AG09319 (cell line): ENCODE results near the gene COL19A1.
"Not testable (repeated sequence)": the region's sequence is repeated elsewhere in the genome, so short reads cannot be mapped to it uniquely, and the experiment has no call there.

Experiments
- DNase-seq: peaks from one replicate; pipeline ENCODE4 v3.0.0-alpha.2; 2010; ENCODE audit warnings: low read depth; ENCODE audit errors: extremely low read depth
- TF ChIP-seq, protein P1 (sequence below): IDR thresholded peaks from 2 replicates; pipeline ENCODE4 v1.5.1; 2011; ENCODE audit warnings: low read depth, mild to moderate bottlenecking, inconsistent platforms, low read length, moderate library complexity

The COL19A1 gene

DNA sequence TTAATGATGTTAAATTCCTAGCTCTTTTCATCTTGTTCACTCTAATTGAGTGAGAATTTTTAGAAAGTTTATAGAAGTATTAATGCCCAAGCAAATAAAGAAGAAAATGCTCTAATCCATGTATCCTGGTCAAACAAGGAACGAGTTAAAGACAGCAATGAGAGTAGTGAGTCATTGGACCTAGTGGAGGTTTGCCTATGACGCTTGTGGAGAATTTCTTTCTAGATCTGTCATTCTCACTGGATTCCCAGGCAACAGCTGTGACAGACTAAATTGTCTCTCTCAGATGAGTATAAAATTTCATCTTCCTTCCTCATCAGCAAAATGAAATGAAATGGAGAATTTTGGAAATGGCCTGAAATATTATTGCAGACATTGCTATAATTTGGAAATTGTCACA is 127.9 kb downstream of the COL19A1 start:
- TF ChIP-seq, protein P1, sequence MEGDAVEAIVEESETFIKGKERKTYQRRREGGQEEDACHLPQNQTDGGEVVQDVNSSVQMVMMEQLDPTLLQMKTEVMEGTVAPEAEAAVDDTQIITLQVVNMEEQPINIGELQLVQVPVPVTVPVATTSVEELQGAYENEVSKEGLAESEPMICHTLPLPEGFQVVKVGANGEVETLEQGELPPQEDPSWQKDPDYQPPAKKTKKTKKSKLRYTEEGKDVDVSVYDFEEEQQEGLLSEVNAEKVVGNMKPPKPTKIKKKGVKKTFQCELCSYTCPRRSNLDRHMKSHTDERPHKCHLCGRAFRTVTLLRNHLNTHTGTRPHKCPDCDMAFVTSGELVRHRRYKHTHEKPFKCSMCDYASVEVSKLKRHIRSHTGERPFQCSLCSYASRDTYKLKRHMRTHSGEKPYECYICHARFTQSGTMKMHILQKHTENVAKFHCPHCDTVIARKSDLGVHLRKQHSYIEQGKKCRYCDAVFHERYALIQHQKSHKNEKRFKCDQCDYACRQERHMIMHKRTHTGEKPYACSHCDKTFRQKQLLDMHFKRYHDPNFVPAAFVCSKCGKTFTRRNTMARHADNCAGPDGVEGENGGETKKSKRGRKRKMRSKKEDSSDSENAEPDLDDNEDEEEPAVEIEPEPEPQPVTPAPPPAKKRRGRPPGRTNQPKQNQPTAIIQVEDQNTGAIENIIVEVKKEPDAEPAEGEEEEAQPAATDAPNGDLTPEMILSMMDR: no peak
- no peak for DNase-seq

DNA sequence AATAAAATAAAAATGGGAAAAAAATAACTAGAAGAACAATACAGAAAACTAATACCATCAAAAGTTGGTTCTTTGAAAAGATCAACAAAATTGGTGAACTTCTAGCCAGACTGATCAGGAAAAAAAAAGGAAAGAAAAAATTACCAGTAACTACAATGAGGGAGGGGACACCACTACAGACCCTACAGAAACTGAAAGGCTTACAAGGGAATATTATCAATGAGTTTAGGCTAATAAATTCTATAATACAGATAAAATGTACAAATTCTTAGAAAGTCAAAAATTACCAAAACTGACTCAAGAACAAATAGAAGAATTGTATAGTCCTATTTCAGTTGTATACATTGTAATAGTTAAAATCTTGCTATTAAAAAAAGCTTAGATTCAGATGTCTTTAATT is 141.8 kb downstream of the COL19A1 start:
- TF ChIP-seq, protein P1: no peak
- no peak for DNase-seq

DNA sequence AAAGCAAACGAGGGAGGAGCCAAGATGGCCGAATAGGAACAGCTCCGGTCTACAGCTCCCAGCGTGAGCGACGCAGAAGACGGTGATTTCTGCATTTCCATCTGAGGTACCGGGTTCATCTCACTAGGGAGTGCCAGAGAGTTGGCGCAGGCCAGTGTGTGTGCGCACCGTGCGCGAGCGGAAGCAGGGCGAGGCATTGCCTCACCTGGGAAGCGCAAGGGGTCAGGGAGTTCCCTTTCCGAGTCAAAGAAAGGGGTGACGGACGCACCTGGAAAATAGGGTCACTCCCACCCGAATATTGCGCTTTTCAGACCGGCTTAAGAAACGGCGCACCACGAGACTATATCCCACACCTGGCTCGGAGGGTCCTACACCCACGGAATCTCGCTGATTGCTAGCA is 144.0 kb downstream of the COL19A1 start:
- not testable (repeated sequence) for DNase-seq

DNA sequence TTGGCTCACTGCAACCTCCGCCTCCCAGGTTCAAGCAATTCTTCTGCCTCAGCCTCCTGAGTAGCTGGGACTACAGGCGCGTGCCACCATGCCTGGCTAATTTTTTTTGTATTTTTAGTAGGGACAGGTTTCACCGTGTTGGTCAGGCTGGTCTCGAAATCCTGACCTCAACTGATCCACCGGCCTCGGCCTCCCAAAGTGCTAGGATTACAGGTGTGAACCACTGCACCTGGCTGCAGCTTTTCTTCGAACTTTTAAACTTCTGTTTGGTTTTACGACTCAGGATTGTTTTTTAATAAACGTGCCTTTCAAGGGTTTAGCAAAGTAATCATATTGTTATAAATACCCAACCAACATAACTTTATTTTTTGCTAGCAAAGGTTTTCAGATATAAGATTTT is 156.8 kb downstream of the COL19A1 start:
- DNase-seq: not testable (repeated sequence)

DNA sequence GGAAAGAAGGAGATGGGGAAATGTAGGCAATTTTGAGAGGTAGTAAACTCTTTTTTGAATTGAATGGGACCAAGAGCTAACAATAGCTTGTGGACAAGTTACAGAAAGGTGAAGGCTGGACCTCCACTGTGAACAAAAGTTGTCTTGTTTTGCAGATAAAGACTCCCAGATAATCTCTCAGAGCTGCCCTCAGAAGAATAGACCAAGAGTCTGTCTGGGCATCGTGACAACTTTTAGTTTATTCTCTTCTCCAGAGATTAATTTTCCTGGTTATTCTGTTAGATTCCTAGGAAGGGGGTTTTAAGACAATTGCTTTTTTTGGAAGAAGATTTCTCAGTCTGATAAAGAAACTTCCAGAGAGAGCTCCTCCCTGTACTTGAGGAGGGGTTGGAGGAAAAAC is 161.9 kb downstream of the COL19A1 start:
- TF ChIP-seq, protein P1: no peak
- no peak for DNase-seq

DNA sequence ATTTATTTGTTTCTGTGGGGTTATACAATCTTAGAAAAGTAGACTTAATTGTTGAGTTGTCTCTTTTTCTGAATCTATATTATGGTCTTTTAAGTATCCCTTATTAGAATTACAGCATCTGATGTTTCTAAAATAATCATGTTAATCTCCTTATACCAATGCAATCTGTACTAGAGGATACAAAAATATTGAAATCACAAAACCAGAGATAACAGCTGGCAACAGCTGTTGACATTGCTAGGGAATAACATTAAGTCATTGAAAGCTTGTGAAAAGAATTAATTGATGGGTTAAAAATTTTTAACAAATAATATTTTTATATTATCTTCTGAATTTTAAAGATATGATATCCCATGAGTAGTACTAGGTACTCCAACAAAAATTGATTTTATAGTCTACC is 162.6 kb downstream of the COL19A1 start:
- no peak for DNase-seq
- TF ChIP-seq, protein P1: no peak

DNA sequence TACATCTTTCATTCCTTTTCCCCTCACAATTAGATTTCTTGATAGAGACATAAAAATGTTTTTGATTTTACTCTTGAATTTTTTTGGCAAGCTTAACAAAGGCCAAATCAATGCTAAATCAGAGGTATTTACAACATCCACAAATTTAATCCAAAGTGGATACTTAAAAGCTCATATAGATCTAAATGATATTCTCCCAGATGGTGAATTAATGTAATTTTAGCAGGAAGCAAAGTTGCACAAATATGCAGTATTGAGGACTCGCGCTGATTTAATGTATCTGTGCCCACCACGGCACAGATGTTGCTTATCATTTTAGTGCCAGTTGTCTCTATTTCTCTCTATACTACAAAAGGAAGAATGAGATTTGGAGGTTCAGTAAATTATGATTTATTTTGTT is 167.4 kb downstream of the COL19A1 start:
- no peak for DNase-seq
- TF ChIP-seq, protein P1: no peak

DNA sequence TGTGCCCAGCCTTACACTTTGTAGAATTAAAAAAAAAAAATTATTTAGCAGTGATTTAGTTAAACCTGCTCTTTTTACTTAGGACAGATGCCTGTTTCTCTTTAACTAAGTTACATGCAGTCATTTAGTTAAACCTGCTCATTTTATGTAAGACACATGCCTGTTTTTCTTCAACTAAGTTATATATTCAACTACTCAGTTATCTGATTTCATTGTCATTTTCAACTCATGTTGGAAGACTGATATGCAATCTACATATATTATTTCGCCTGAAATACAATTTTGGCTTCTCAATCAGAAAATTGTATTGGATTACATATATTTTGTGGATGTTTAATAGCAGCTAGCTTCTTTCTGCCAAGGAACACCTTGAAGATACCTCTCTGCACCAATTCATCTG is 171.1 kb downstream of the COL19A1 start:
- TF ChIP-seq, protein P1: no peak
- DNase-seq: no peak

DNA sequence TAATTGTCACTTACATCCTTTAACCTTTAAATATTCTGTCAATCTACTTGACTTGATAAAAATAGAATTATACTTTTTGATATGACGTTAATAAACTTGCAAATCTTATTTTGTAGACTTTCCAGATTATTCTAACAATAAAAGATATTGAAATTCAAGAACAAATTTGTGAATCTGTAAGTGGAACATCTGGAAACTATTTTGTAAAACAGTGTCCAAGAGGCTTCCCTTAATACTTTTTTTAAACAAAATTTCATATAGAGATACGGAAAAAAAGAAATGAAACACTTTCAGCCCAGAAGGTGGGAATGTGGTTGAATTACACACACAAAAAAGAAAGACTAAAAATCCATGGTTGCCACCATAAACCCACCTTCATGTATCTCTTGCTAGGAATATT is 174.4 kb downstream of the COL19A1 start:
- DNase-seq: no peak
- TF ChIP-seq, protein P1: no peak
